HEK293 (cell line): ENCODE measurements around the gene DCTN2.
A peak's percentile ranks its signal among the peaks of the same experiment; 100 is the strongest.

Experiments
- KLF1 ChIP-seq: fragments of 450-650 bp; formaldehyde crosslinking; IDR thresholded peaks from 2 replicates; pipeline ENCODE4 v1.5.1; 2016; ENCODE audit warnings: missing biosample characterization, missing genetic modification characterization
- OSR2 ChIP-seq: fragments of 450-650 bp; formaldehyde crosslinking; IDR thresholded peaks from 2 replicates; pipeline ENCODE4 v1.5.1; 2016; ENCODE audit warnings: missing biosample characterization, missing genetic modification characterization
- PRDM1 ChIP-seq: fragments of 450-650 bp; formaldehyde crosslinking; IDR thresholded peaks from 2 replicates; pipeline ENCODE4; 2016; ENCODE audit warnings: missing biosample characterization, missing genetic modification characterization
- PRDM10 ChIP-seq: fragments of 450-650 bp; formaldehyde crosslinking; IDR thresholded peaks from 2 replicates; pipeline ENCODE4 v1.5.1; 2016; ENCODE audit warnings: missing biosample characterization, missing genetic modification characterization
- PRDM6 ChIP-seq: fragments of 450-650 bp; formaldehyde crosslinking; IDR thresholded peaks from 2 replicates; pipeline ENCODE4 v1.5.1; 2017; ENCODE audit warnings: missing biosample characterization, missing genetic modification characterization
- SP3 ChIP-seq: fragments of 450-650 bp; formaldehyde crosslinking; IDR thresholded peaks from 2 replicates; pipeline ENCODE4 v1.5.1; 2016; ENCODE audit warnings: missing biosample characterization, missing genetic modification characterization
- TRIM28 ChIP-seq: IDR thresholded peaks from 2 replicates; pipeline ENCODE4 v1.6.1; 2011; ENCODE audit warnings: low read length, control low read depth, borderline replicate concordance
- ZEB2 ChIP-seq: fragments of 450-650 bp; formaldehyde crosslinking; IDR thresholded peaks from 2 replicates; pipeline ENCODE4 v1.5.1; 2016; ENCODE audit warnings: missing biosample characterization, missing genetic modification characterization
- ZFHX2 ChIP-seq: fragments of 450-650 bp; formaldehyde crosslinking; conservative IDR thresholded peaks from 2 replicates; pipeline ENCODE4 v1.5.1; 2016; ENCODE audit warnings: missing biosample characterization, missing genetic modification characterization
- ZFP3 ChIP-seq: fragments of 450-650 bp; formaldehyde crosslinking; IDR thresholded peaks from 2 replicates; pipeline ENCODE4 v1.5.1; 2016; ENCODE audit warnings: low read depth, missing biosample characterization, missing genetic modification characterization
- ZNF112 ChIP-seq: fragments of 450-650 bp; formaldehyde crosslinking; IDR thresholded peaks from 2 replicates; pipeline ENCODE4 v1.5.0; 2017; ENCODE audit warnings: missing biosample characterization, missing genetic modification characterization
- ZNF2 ChIP-seq: fragments of 450-650 bp; formaldehyde crosslinking; IDR thresholded peaks from 2 replicates; pipeline ENCODE4 v1.5.1; 2016; ENCODE audit warnings: missing biosample characterization, missing genetic modification characterization
- ZNF202 ChIP-seq: fragments of 450-650 bp; formaldehyde crosslinking; IDR thresholded peaks from 2 replicates; pipeline ENCODE4 v1.5.1; 2016; ENCODE audit warnings: missing biosample characterization, missing genetic modification characterization, borderline replicate concordance
- ZNF211 ChIP-seq: fragments of 450-650 bp; formaldehyde crosslinking; IDR thresholded peaks from 2 replicates; pipeline ENCODE4 v1.5.1; 2016; ENCODE audit warnings: low read depth, missing biosample characterization, missing genetic modification characterization
- ZNF350 ChIP-seq: fragments of 450-650 bp; formaldehyde crosslinking; IDR thresholded peaks from 2 replicates; pipeline ENCODE4 v1.5.0; 2017; ENCODE audit warnings: missing biosample characterization, mild to moderate bottlenecking, missing genetic modification characterization
- ZNF366 ChIP-seq: fragments of 450-650 bp; formaldehyde crosslinking; conservative IDR thresholded peaks from 2 replicates; pipeline ENCODE4 v1.5.1; 2016; ENCODE audit warnings: missing biosample characterization, missing genetic modification characterization
- ZNF398 ChIP-seq: fragments of 450-650 bp; formaldehyde crosslinking; IDR thresholded peaks from 2 replicates; pipeline ENCODE4 v1.5.1; 2017; ENCODE audit warnings: missing biosample characterization, missing genetic modification characterization
- ZNF423 ChIP-seq: fragments of 450-650 bp; formaldehyde crosslinking; IDR thresholded peaks from 2 replicates; pipeline ENCODE4 v1.5.1; 2016; ENCODE audit warnings: missing biosample characterization, missing genetic modification characterization
- ZNF529 ChIP-seq: fragments of 450-650 bp; formaldehyde crosslinking; IDR thresholded peaks from 2 replicates; pipeline ENCODE4 v1.5.1; 2017; ENCODE audit warnings: missing genetic modification characterization, missing biosample characterization; ENCODE audit not compliant: insufficient replicate concordance
- ZNF544 ChIP-seq: fragments of 450-650 bp; formaldehyde crosslinking; IDR thresholded peaks from 2 replicates; pipeline ENCODE4 v1.5.0; 2017; ENCODE audit warnings: missing biosample characterization, missing genetic modification characterization
- ZNF561 ChIP-seq: fragments of 450-650 bp; IDR thresholded peaks from 2 replicates; pipeline ENCODE4 v1.5.1; 2018; ENCODE audit warnings: missing biosample characterization, missing genetic modification characterization, borderline replicate concordance
- ZNF585B ChIP-seq: fragments of 450-650 bp; formaldehyde crosslinking; IDR thresholded peaks from 2 replicates; pipeline ENCODE4 v1.5.1; 2016; ENCODE audit warnings: missing biosample characterization, missing genetic modification characterization
- ZNF610 ChIP-seq: fragments of 450-650 bp; formaldehyde crosslinking; IDR thresholded peaks from 2 replicates; pipeline ENCODE4 v1.5.1; 2016; ENCODE audit warnings: missing biosample characterization, missing genetic modification characterization, borderline replicate concordance
- ZNF707 ChIP-seq: fragments of 450-650 bp; formaldehyde crosslinking; IDR thresholded peaks from 2 replicates; pipeline ENCODE4 v1.5.1; 2016; ENCODE audit warnings: missing biosample characterization, missing genetic modification characterization
- TF ChIP-seq, protein P1 (sequence below): fragments of 450-650 bp; formaldehyde crosslinking; IDR thresholded peaks from 2 replicates; pipeline ENCODE4 v1.5.1; 2016; ENCODE audit warnings: missing biosample characterization, missing genetic modification characterization
- TF ChIP-seq, protein P2 (sequence below): fragments of 450-650 bp; IDR thresholded peaks from 2 replicates; pipeline ENCODE4 v1.5.1; 2018; ENCODE audit warnings: missing biosample characterization, mild to moderate bottlenecking, missing genetic modification characterization
- TF ChIP-seq, protein P3 (sequence below): fragments of 450-650 bp; formaldehyde crosslinking; IDR thresholded peaks from 2 replicates; pipeline ENCODE4 v1.5.0; 2017; ENCODE audit warnings: missing biosample characterization, missing genetic modification characterization, borderline replicate concordance

The DCTN2 gene

GRCh38 chr12:57546438-57547287 is at the start of gene DCTN2 (continued):
- TF ChIP-seq, protein P1, sequence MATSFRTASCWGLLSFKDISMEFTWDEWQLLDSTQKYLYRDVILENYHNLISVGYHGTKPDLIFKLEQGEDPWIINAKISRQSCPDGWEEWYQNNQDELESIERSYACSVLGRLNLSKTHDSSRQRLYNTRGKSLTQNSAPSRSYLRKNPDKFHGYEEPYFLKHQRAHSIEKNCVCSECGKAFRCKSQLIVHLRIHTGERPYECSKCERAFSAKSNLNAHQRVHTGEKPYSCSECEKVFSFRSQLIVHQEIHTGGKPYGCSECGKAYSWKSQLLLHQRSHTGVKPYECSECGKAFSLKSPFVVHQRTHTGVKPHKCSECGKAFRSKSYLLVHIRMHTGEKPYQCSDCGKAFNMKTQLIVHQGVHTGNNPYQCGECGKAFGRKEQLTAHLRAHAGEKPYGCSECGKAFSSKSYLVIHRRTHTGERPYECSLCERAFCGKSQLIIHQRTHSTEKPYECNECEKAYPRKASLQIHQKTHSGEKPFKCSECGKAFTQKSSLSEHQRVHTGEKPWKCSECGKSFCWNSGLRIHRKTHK (tag by site-specific recombination): no peak
- TF ChIP-seq ZEB2 (tag by site-specific recombination) (peak; percentile 42; the same call in 1 of the 2 replicates), ZFP3 (tag by site-specific recombination) (no peak), ZNF544 (tag by site-specific recombination) (no peak), ZNF707 (no peak), ZNF350 (tag by site-specific recombination) (no peak), ZNF366 (tag by site-specific recombination) (no peak), ZFHX2 (tag by site-specific recombination) (no peak), PRDM1 (tag by site-specific recombination) (no peak), TRIM28 (no peak), ZNF423 (no peak), ZNF211 (no peak), ZNF2 (tag by site-specific recombination) (no peak; the same call in 1 of the 2 replicates), ZNF585B (tag by site-specific recombination) (no peak), ZNF561 (no peak), OSR2 (tag by site-specific recombination) (no peak), SP3 (tag by site-specific recombination) (peak; percentile 88), PRDM6 (tag by site-specific recombination) (no peak), KLF1 (peak; percentile 83), ZNF398 (tag by site-specific recombination) (peak; percentile 75), ZNF202 (tag by site-specific recombination) (no peak), ZNF610 (tag by site-specific recombination) (peak; percentile 97), ZNF112 (tag by site-specific recombination) (no peak), ZNF529 (tag by site-specific recombination) (no peak), PRDM10 (tag by site-specific recombination) (peak; percentile 69; the same call in 1 of the 2 replicates)
- TF ChIP-seq, protein P2, sequence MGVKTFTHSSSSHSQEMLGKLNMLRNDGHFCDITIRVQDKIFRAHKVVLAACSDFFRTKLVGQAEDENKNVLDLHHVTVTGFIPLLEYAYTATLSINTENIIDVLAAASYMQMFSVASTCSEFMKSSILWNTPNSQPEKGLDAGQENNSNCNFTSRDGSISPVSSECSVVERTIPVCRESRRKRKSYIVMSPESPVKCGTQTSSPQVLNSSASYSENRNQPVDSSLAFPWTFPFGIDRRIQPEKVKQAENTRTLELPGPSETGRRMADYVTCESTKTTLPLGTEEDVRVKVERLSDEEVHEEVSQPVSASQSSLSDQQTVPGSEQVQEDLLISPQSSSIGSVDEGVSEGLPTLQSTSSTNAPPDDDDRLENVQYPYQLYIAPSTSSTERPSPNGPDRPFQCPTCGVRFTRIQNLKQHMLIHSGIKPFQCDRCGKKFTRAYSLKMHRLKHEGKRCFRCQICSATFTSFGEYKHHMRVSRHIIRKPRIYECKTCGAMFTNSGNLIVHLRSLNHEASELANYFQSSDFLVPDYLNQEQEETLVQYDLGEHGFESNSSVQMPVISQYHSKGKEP (tag by site-specific recombination): no peak
- TF ChIP-seq, protein P3, sequence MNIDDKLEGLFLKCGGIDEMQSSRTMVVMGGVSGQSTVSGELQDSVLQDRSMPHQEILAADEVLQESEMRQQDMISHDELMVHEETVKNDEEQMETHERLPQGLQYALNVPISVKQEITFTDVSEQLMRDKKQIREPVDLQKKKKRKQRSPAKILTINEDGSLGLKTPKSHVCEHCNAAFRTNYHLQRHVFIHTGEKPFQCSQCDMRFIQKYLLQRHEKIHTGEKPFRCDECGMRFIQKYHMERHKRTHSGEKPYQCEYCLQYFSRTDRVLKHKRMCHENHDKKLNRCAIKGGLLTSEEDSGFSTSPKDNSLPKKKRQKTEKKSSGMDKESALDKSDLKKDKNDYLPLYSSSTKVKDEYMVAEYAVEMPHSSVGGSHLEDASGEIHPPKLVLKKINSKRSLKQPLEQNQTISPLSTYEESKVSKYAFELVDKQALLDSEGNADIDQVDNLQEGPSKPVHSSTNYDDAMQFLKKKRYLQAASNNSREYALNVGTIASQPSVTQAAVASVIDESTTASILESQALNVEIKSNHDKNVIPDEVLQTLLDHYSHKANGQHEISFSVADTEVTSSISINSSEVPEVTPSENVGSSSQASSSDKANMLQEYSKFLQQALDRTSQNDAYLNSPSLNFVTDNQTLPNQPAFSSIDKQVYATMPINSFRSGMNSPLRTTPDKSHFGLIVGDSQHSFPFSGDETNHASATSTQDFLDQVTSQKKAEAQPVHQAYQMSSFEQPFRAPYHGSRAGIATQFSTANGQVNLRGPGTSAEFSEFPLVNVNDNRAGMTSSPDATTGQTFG: no peak
